DOHH2 (cell line): ENCODE results near the gene VPS37C.

ENCODE experiments used
- H3F3A ChIP-seq: fragments of 200-600 bp; sonication (generic), shearing (Covaris generic); 2 replicates; pipeline ENCODE4 v1.6.0; 2016; ENCODE audit warnings: antibody characterized with exemption, mild to moderate bottlenecking; ENCODE audit not compliant: control insufficient read depth, insufficient read depth
- H3K27ac ChIP-seq: fragments of 200-600 bp; sonication (generic); 2 replicates; pipeline ENCODE4 v1.5.1; 2014; ENCODE audit warnings: low read depth, mild to moderate bottlenecking, low read length, moderate library complexity
- H3K27me3 ChIP-seq: fragments of 200-600 bp; sonication (generic); 2 replicates; pipeline ENCODE4 v1.6.1; 2014; ENCODE audit warnings: mild to moderate bottlenecking, low read length, mixed read lengths; ENCODE audit not compliant: control insufficient read depth
- H3K36me3 ChIP-seq: fragments of 200-600 bp; sonication (generic); 2 replicates; pipeline ENCODE4 v1.6.1; 2014; ENCODE audit warnings: mild to moderate bottlenecking, low read length, moderate library complexity, mixed read lengths; ENCODE audit not compliant: control insufficient read depth
- H3K4me1 ChIP-seq: fragments of 200-600 bp; sonication (generic); 2 replicates; pipeline ENCODE4 v1.6.1; 2014; ENCODE audit warnings: mild to moderate bottlenecking, low read length, mixed read lengths; ENCODE audit not compliant: control insufficient read depth
- H3K4me2 ChIP-seq: fragments of 200-600 bp; sonication (generic); 2 replicates; pipeline ENCODE4 v1.6.0; 2014; ENCODE audit warnings: mild to moderate bottlenecking, low read length, moderate library complexity
- H3K4me3 ChIP-seq: fragments of 200-600 bp; sonication (generic); 2 replicates; pipeline ENCODE4 v1.5.1; 2014; ENCODE audit warnings: mild to moderate bottlenecking, low read length, mixed read lengths
- H3K79me2 ChIP-seq: fragments of 200-600 bp; sonication (generic); 2 replicates; pipeline ENCODE4 v1.6.1; 2014; ENCODE audit warnings: mild to moderate bottlenecking, low read length, mixed read lengths; ENCODE audit not compliant: control insufficient read depth
- H3K9me2 ChIP-seq: fragments of 200-600 bp; sonication (generic); replicated peaks from 2 replicates; pipeline ENCODE4 v1.6.1; 2014; ENCODE audit warnings: mild to moderate bottlenecking, low read length, mixed read lengths; ENCODE audit not compliant: control insufficient read depth
- H3K9me3 ChIP-seq: fragments of 200-600 bp; sonication (generic); 2 replicates; pipeline ENCODE4 v1.6.1; 2014; ENCODE audit warnings: antibody characterized with exemption, low read length, mixed read lengths; ENCODE audit not compliant: control insufficient read depth, insufficient read depth
- H4K20me1 ChIP-seq: fragments of 200-600 bp; sonication (generic); 2 replicates; pipeline ENCODE4 v1.6.0; 2014; ENCODE audit warnings: low read depth, mild to moderate bottlenecking, antibody characterized with exemption, low read length, moderate library complexity; ENCODE audit not compliant: control insufficient read depth, insufficient read depth
- CTCF ChIP-seq: fragments of 200-600 bp; sonication (generic); IDR thresholded peaks from one replicate; pipeline ENCODE4 v1.5.1; 2014; ENCODE audit warnings: antibody characterized with exemption, mild to moderate bottlenecking, low read depth, low read length; ENCODE audit not compliant: poor library complexity, severe bottlenecking
- EZH2phosphoT487 ChIP-seq: fragments of 200-600 bp; sonication (generic); IDR thresholded peaks from 2 replicates; pipeline ENCODE4 v1.6.1; 2017; ENCODE audit warnings: borderline replicate concordance, mild to moderate bottlenecking, antibody characterized with exemption, low read length, moderate library complexity, mixed read lengths

VPS37C gene

GRCh38 chr11:61087426-61088119 is 73.7 kb downstream of the VPS37C start:
- no peaks in the 10 kb centered on the region for H3K36me3 ChIP-seq
- H3K27ac ChIP-seq = no peak overlapping the region
- no peak overlapping the region for H3K4me2 ChIP-seq
- H4K20me1 ChIP-seq = no peaks in the 10 kb centered on the region
- no peaks in the 10 kb centered on the region for H3K79me2 ChIP-seq
- H3K4me1 ChIP-seq = peaks cover 21% of the 10 kb centered on the region
- no peaks in the 10 kb centered on the region for H3K9me3 ChIP-seq
- no peaks in the 10 kb centered on the region for H3F3A ChIP-seq
- H3K9me2 ChIP-seq = no peaks in the 10 kb centered on the region
- no peak for TF ChIP-seq EZH2phosphoT487
- no peak for TF ChIP-seq CTCF
- H3K27me3 ChIP-seq = no peaks in the 10 kb centered on the region
- no peak overlapping the region for H3K4me3 ChIP-seq

GRCh38 chr11:61083601-61084147 is 77.6 kb downstream of the VPS37C start:
- Histone ChIP-seq H3K79me2 (no peaks in the 10 kb centered on the region), H3K4me2 (no peak overlapping the region), H3K9me3 (no peaks in the 10 kb centered on the region), H3K36me3 (no peaks in the 10 kb centered on the region), H3K4me3 (no peak overlapping the region), H3K4me1 (peaks cover 8% of the 10 kb centered on the region), H4K20me1 (no peaks in the 10 kb centered on the region), H3K9me2 (no peaks in the 10 kb centered on the region), H3K27me3 (no peaks in the 10 kb centered on the region), H3F3A (no peaks in the 10 kb centered on the region), H3K27ac (no peak overlapping the region)
- TF ChIP-seq CTCF = no peak
- TF ChIP-seq EZH2phosphoT487 = no peak

DNA sequence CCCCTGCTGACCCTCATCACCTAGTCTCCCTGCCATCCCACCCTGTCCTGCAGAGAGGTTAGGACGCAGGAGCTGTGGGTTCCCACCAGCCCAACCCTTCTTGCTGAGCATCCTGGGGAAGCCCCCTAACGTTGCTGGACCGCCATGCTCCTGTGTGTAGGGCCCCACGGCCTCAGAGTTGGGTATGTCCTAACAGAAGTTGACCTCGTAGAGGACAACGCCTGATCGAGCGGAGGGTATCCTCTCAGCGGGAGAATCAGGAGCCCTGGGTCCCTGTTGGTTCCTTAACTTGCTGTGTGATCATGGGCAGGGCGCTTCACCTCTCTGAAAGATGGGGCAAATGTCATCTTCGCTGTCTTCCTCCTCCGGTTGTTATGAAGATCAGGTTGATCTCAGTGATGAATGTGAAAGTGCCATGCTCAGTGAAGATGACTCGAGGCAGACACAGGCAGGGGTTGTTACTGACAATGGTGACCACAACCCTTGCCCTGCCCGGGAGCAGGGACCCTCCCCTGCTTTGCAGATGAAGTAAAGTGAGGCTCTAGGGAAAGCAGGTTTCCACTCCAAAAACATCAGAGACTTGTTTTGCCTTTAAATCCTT is 78.2 kb downstream of the VPS37C start:
- Histone ChIP-seq H3K36me3 (no peaks in the 10 kb centered on the region), H3K9me2 (no peaks in the 10 kb centered on the region), H3K9me3 (no peaks in the 10 kb centered on the region), H4K20me1 (no peaks in the 10 kb centered on the region), H3K27ac (no peak overlapping the region), H3K4me1 (peaks cover 1% of the 10 kb centered on the region), H3K79me2 (no peaks in the 10 kb centered on the region), H3K4me2 (no peak overlapping the region), H3K27me3 (no peaks in the 10 kb centered on the region), H3F3A (no peaks in the 10 kb centered on the region), H3K4me3 (no peak overlapping the region)
- TF ChIP-seq EZH2phosphoT487 = no peak
- no peak for TF ChIP-seq CTCF
